Liver (tissue), 3 donors: ENCODE results near the gene DOCK10.

Experiments
- TAF1 ChIP-seq: conservative IDR thresholded peaks from 2 replicates; pipeline ENCODE4 v1.6.1; 2016; ENCODE audit warnings: antibody characterized with exemption, mild to moderate bottlenecking
- TF ChIP-seq, protein P1 (sequence below): fragments of 150-350 bp; IDR thresholded peaks from 2 replicates; pipeline ENCODE4 v1.5.1; 2017; ENCODE audit warnings: improper control_type of control experiment, low read depth, low read length; ENCODE audit not compliant: missing input control
- donor health status: healthy.
- donor health status: healthy.

DNA sequence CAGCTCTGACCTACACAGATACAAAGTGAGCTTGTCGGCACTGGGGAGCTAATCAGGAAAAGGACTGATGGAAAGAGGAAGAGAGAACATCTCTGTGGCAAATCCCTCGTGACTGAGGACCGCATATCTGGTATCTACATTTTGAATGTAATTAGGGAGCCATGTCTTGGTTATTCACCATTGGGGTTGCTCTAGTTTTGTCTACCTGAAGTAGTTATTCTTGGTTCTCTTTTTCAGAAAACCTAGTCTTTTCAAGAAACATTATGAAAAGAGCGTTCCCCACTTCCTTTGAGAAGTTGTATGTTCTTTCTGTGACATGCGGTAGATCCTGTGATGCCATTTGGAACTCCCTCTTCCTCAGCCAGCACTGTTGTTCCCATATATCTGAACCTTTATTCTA is 104.4 kb downstream of the DOCK10 start:
- TF ChIP-seq, protein P1, sequence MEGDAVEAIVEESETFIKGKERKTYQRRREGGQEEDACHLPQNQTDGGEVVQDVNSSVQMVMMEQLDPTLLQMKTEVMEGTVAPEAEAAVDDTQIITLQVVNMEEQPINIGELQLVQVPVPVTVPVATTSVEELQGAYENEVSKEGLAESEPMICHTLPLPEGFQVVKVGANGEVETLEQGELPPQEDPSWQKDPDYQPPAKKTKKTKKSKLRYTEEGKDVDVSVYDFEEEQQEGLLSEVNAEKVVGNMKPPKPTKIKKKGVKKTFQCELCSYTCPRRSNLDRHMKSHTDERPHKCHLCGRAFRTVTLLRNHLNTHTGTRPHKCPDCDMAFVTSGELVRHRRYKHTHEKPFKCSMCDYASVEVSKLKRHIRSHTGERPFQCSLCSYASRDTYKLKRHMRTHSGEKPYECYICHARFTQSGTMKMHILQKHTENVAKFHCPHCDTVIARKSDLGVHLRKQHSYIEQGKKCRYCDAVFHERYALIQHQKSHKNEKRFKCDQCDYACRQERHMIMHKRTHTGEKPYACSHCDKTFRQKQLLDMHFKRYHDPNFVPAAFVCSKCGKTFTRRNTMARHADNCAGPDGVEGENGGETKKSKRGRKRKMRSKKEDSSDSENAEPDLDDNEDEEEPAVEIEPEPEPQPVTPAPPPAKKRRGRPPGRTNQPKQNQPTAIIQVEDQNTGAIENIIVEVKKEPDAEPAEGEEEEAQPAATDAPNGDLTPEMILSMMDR: no peak
- no peak for TF ChIP-seq TAF1
